H1 (cell line): ENCODE data around the gene ST3GAL3. TPM values are rescaled to one million over a fixed set of nuclear protein-coding genes. Genes with fewer than 3 reads are reported as not detected.

Source experiments
- CTCF ChIA-PET: fragments of 300-600 bp; sonication (Branson Sonifier 250); formaldehyde crosslinking; loops from one replicate; lab custom pipeline; 2021; ENCODE audit not compliant: partially characterized antibody; lab: Charles Lee
- POLR2A ChIA-PET: fragments of 300-600 bp; sonication (Branson Sonifier 250); formaldehyde crosslinking; loops from one replicate; lab custom pipeline; 2021; ENCODE audit warnings: inconsistent platforms; ENCODE audit not compliant: partially characterized antibody; lab: Charles Lee
- DNase-seq, 2 experiments: peaks; one replicate each; pipeline versions ENCODE4 v3.0.0 to v3.0.0-alpha.2; 2010 to 2022; ENCODE audit warnings: low spot score in 2 of 2, low read depth in 1 of 2, mixed read lengths in 1 of 2
- FAIRE-seq: peaks from 2 replicates; lab custom pipeline; 2011; peaks lifted over from hg19 to GRCh38; lab: Jason Lieb, UNC
- H2AFZ ChIP-seq: 2 replicates; pipeline ENCODE4 v1.8.1; 2012; ENCODE audit warnings: low read length, inconsistent platforms
- H2AK5ac ChIP-seq: 2 replicates; pipeline ENCODE4 v1.6.1; 2013; ENCODE audit warnings: low read depth, low read length
- H2BK120ac ChIP-seq: replicated peaks from 2 replicates; pipeline ENCODE3; 2013; ENCODE audit warnings: low read depth, low read length, inconsistent platforms
- H2BK12ac ChIP-seq: 2 replicates; pipeline ENCODE4 v1.6.1; 2013; ENCODE audit warnings: low read depth, low read length
- H2BK15ac ChIP-seq: 2 replicates; pipeline ENCODE4 v1.6.1; 2013; ENCODE audit warnings: low read length
- H2BK20ac ChIP-seq: 2 replicates; pipeline ENCODE4 v1.6.1; 2013; ENCODE audit warnings: low read length
- H2BK5ac ChIP-seq: 2 replicates; pipeline ENCODE4 v1.6.1; 2013; ENCODE audit warnings: low read depth, low read length
- H3K14ac ChIP-seq: 2 replicates; pipeline ENCODE4 v1.6.1; 2013; ENCODE audit warnings: inconsistent platforms; ENCODE audit not compliant: insufficient read length
- H3K18ac ChIP-seq: 2 replicates; pipeline ENCODE4 v1.6.1; 2013; ENCODE audit warnings: low read length; ENCODE audit errors: extremely low read depth
- H3K23ac ChIP-seq: 2 replicates; pipeline ENCODE4 v1.6.1; 2013; ENCODE audit warnings: inconsistent platforms; ENCODE audit not compliant: insufficient read length
- H3K23me2 ChIP-seq: 2 replicates; pipeline ENCODE4 v1.6.1; 2013; ENCODE audit warnings: low read depth, low read length
- H3K27ac ChIP-seq: 2 replicates; pipeline ENCODE4 v1.6.1; 2011; ENCODE audit warnings: low read depth, low read length, inconsistent platforms
- H3K27me3 ChIP-seq, 4 experiments: replicated peaks in 1 of 4; 1 replicate in 1 of 4; 2 replicates in 3 of 4; pipeline versions ENCODE4 v1.6.1 to v1.8.1; 2011 to 2013; ENCODE audit warnings: low read length in 3 of 4, mild to moderate bottlenecking in 3 of 4, inconsistent platforms in 2 of 4, mixed read lengths in 2 of 4, moderate library complexity in 1 of 4; ENCODE audit not compliant: control insufficient read depth in 3 of 4, insufficient read depth in 3 of 4; ENCODE audit errors: extremely low read depth in 1 of 4
- H3K36me3 ChIP-seq, 4 experiments: 2 replicates each; pipeline versions ENCODE4 v1.6.1 to v1.8.1; 2011 to 2013; ENCODE audit warnings: mild to moderate bottlenecking in 4 of 4, low read length in 3 of 4, moderate library complexity in 2 of 4, control low read depth in 1 of 4, inconsistent platforms in 1 of 4; ENCODE audit not compliant: insufficient read depth in 4 of 4, control insufficient read depth in 2 of 4
- H3K4ac ChIP-seq: replicated peaks from 2 replicates; pipeline ENCODE3; 2013; ENCODE audit warnings: low read length, low read depth, mixed read lengths, inconsistent platforms; ENCODE audit not compliant: insufficient read length
- H3K4me1 ChIP-seq, 4 experiments: replicated peaks in 1 of 4; 1 replicate in 1 of 4; 2 replicates in 3 of 4; pipeline versions ENCODE4 v1.6.1 to v1.8.1; 2011 to 2013; ENCODE audit warnings: low read length in 3 of 4, inconsistent platforms in 2 of 4, mixed read lengths in 1 of 4; ENCODE audit not compliant: insufficient read depth in 4 of 4, control insufficient read depth in 3 of 4
- H3K4me2 ChIP-seq, 2 experiments: 2 replicates each; pipeline versions ENCODE4 v1.6.1 to v1.8.1; 2011 to 2013; ENCODE audit warnings: low read depth in 2 of 2, low read length in 2 of 2, control low read depth in 1 of 2, inconsistent platforms in 1 of 2, mild to moderate bottlenecking in 1 of 2; ENCODE audit not compliant: insufficient read depth in 1 of 2
- H3K4me3 ChIP-seq, 4 experiments: fragments of 200-600, 300-600 bp in 1 of 4; sonication (generic), shearing (Covaris generic), sonication (Bioruptor Twin) in 1 of 4; 2 replicates each; pipeline versions ENCODE4 v1.5.1 to v1.8.1; 2011 to 2016; ENCODE audit warnings: low read length in 4 of 4, low read depth in 3 of 4, control low read depth in 2 of 4, inconsistent platforms in 2 of 4, mild to moderate bottlenecking in 2 of 4, mixed read lengths in 1 of 4, moderate library complexity in 1 of 4; ENCODE audit not compliant: insufficient read depth in 2 of 4; ENCODE audit errors: extremely low read depth in 1 of 4
- H3K56ac ChIP-seq: replicated peaks from 2 replicates; pipeline ENCODE3; 2013; ENCODE audit warnings: low read depth, mild to moderate bottlenecking, mixed read lengths, low read length, inconsistent platforms; ENCODE audit not compliant: insufficient read length
- H3K79me1 ChIP-seq: 2 replicates; pipeline ENCODE4 v1.6.1; 2013; ENCODE audit warnings: low read depth, low read length, control low read depth
- H3K79me2 ChIP-seq, 2 experiments: 2 replicates each; pipeline versions ENCODE4 v1.6.1 to v1.8.1; 2012 to 2013; ENCODE audit warnings: low read length in 2 of 2, mild to moderate bottlenecking in 2 of 2, inconsistent platforms in 1 of 2; ENCODE audit not compliant: insufficient read depth in 2 of 2, control insufficient read depth in 1 of 2
- H3K9ac ChIP-seq, 4 experiments: replicated peaks in 1 of 4; 1 replicate in 1 of 4; 2 replicates in 3 of 4; pipeline versions ENCODE4 v1.6.1 to v1.8.1; 2011 to 2013; ENCODE audit warnings: low read depth in 3 of 4, low read length in 3 of 4, control low read depth in 2 of 4, mild to moderate bottlenecking in 2 of 4, moderate library complexity in 2 of 4, inconsistent platforms in 1 of 4; ENCODE audit errors: extremely low read depth in 1 of 4
- H3K9me3 ChIP-seq, 2 experiments: 2 replicates each; pipeline versions ENCODE4 v1.6.1 to v1.8.1; 2012 to 2013; ENCODE audit warnings: mild to moderate bottlenecking in 2 of 2, moderate library complexity in 2 of 2, control low read depth in 1 of 2, inconsistent platforms in 1 of 2, low read depth in 1 of 2, low read length in 1 of 2, mixed read lengths in 1 of 2; ENCODE audit not compliant: insufficient read depth in 2 of 2
- H4K20me1 ChIP-seq, 2 experiments: replicated peaks in 1 of 2; 2 replicates each; pipeline versions ENCODE3 to v1.8.1; 2011 to 2013; ENCODE audit warnings: inconsistent platforms in 2 of 2, low read length in 2 of 2, mild to moderate bottlenecking in 1 of 2; ENCODE audit not compliant: insufficient read depth in 2 of 2, control insufficient read depth in 1 of 2
- H4K5ac ChIP-seq: 2 replicates; pipeline ENCODE4 v1.6.1; 2013; ENCODE audit warnings: low read length, low read depth, mixed read lengths, inconsistent platforms; ENCODE audit not compliant: insufficient read length
- H4K8ac ChIP-seq: 2 replicates; pipeline ENCODE4 v1.8.0; 2013; ENCODE audit warnings: mild to moderate bottlenecking, moderate library complexity, low read length, inconsistent platforms; ENCODE audit not compliant: insufficient read depth; ENCODE audit errors: extremely low read depth
- H4K91ac ChIP-seq: replicated peaks from 2 replicates; pipeline ENCODE3; 2013; ENCODE audit warnings: low read length, mixed read lengths, inconsistent platforms; ENCODE audit not compliant: insufficient read length
- JUN ChIP-seq: IDR thresholded peaks from 2 replicates; pipeline ENCODE4 v1.6.1; 2011; ENCODE audit warnings: low read depth, mild to moderate bottlenecking, improper control_type of control experiment, low read length
- WGBS, 2 experiments: shearing (Covaris generic) in 1 of 2; methylation state at CpG; one replicate each; pipeline versions ENCODE4 v1.1.6 to v1.1.7; 2013 to 2015; ENCODE audit warnings: low lambda C conversion rate in 2 of 2, mixed read lengths in 2 of 2, inconsistent platforms in 1 of 2, low coverage in 1 of 2, missing lambda C conversion rate in 1 of 2; ENCODE audit not compliant: insufficient replicate concordance in 2 of 2, insufficient coverage in 1 of 2, insufficient read length in 1 of 2; ENCODE audit errors: extremely low coverage in 1 of 2, missing lambda C conversion rate in 1 of 2; 5-methylcytosine and 5-hydroxymethylcytosine counted together
- polyA plus RNA-seq, 7 experiments: library from polyadenylated mRNA; depleted of rRNA in 3 of 7; stranded (reverse) in 5 of 7; unstranded in 2 of 7; fragments of >200 nt in 5 of 7; fragments of 200-250 nt in 2 of 7; gene quantifications; 1 replicate in 5 of 7; 2 replicates in 1 of 7; 4 replicates in 1 of 7; pipeline versions ENCODE4 v1.2.1 to v1.2.3, GENCODE V29; 2011 to 2013; ENCODE audit warnings: missing spikeins in 2 of 7, mixed read lengths in 2 of 7
- total RNA-seq: library from RNA; stranded (reverse); fragmentation: NEBNext Ultra II Directional; extraction: Animal tissue kit (Norgen Biotek cat#: 25700); gene quantifications from 2 replicates; pipeline ENCODE4 v1.2.1, GENCODE V29; 2021

ST3GAL3 gene
- total and polyA plus RNA-seq, 2 of the 8 experiments (the other 6 are each of a cell fraction or from before 2014, with no cell fraction given) = 6.8 to 7.0 TPM

DNA sequence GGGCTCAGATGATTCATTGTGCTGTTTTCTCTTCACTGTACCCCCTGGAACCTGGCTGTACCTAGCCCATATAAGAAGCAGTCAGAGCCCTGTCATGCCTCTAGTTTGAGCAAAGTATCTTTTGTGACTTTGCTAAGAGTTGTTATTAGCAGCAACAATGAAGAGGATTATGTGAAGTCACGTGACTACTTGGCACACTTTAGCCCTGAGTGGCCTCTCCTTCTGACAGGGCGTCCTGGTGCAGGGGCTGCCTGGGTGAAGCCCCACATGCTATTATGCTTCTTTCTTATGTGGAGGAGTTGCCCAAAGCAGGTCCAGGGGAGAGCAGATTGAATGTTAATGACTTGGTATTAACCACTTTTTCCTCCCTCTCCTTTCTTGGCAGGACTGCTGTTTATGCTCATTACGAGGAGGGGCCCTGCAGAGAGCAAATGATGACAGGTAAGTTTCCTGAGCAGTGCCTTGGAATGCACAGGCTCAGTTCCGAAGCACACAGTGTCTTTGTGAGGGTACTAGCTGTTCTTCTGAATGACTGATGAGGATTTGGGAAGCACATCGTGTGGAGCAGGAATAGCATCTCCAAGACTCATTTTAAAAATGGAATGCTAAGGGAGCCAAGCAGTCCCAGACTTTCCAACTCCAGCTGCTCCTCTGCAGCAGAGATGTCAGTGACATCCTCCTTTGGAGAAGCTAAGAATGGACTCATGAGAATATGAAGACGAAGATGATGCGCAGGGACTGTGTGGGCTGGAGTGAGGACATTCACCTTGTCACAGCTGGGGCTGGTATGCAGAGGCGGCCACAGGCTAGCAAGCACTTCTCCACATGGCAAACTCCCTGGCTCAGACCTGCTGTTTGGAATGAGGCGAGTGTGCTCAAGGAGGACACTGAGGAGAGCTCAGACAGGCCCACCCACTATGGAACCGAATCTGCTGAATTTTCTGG, 15.2 kb upstream of the ST3GAL3 start:
- Histone ChIP-seq H3K4me3 (no peak overlapping the region), H3K14ac (no peak overlapping the region), H2BK5ac (no peak overlapping the region), H4K91ac (no peak overlapping the region), H4K5ac (no peak overlapping the region), H2BK20ac (no peak overlapping the region), H4K20me1 (peaks cover 6 to 22% of the 10 kb centered on the region in 2 experiments), H2BK12ac (no peak overlapping the region), H2BK15ac (no peak overlapping the region), H3K56ac (no peak overlapping the region), H2AFZ (no peak overlapping the region), H3K36me3 (peaks cover 68 to 100% (median 96%) of the 10 kb centered on the region in 4 experiments), H3K4me1 (no peaks in the 10 kb centered on the region), H4K8ac (no peak overlapping the region), H3K18ac (no peak overlapping the region), H3K79me1 (no peaks in the 10 kb centered on the region; the same call in 1 of the 2 replicates), H2BK120ac (no peak overlapping the region), H3K23ac (no peak overlapping the region), H2AK5ac (no peak overlapping the region), H3K4ac (no peak overlapping the region), H3K4me2 (no peak overlapping the region), H3K23me2 (no peaks in the 10 kb centered on the region), H3K9ac (0 out of 7 replicates have a peak overlapping the region, but pooled peaks of 1 of the 4 experiments have one; percentile 13), H3K79me2 (no peaks in the 10 kb centered on the region; a peak in 1 of 4 replicates), H3K27ac (no peak overlapping the region), H3K27me3 (no peaks in the 10 kb centered on the region), H3K9me3 (no peaks in the 10 kb centered on the region)
- ChIA-PET POLR2A (interaction anchor here (0.7 to 33.6 kb wide), 10 partner anchors 9 to 39 kb away, joined by 3 to 651 read pairs (median 6); partner anchors contain the start of gene KDM4A), CTCF (interaction anchor here (1.0 to 1.8 kb wide), 3 partner anchors 12 to 48 kb away, joined by 3 to 5 read pairs (median 4); no protein-coding TSS in a partner anchor)
- WGBS, 2 experiments = 91% methylated on average over 10 of the region's 10 CpGs; no CpG with 5 or more reads in 1 of the 2 experiments
- no peak for TF ChIP-seq JUN
- no peak for DNase-seq
- FAIRE-seq = no peak
